NT2/D1 (cell line): ENCODE data around the gene MERTK.

ENCODE experiments used
- SUZ12 ChIP-seq: IDR thresholded peaks from 2 replicates; pipeline ENCODE4 v1.6.1; 2011; ENCODE audit not compliant: insufficient read length, insufficient read depth; ENCODE audit errors: extremely low read depth
- YY1 ChIP-seq: IDR thresholded peaks from 2 replicates; pipeline ENCODE4 v1.6.1; 2011; ENCODE audit not compliant: insufficient read length, insufficient read depth
- ZNF274 ChIP-seq: IDR thresholded peaks from 2 replicates; pipeline ENCODE4 v1.6.1; 2011; ENCODE audit warnings: mild to moderate bottlenecking, low read depth, low read length

DNA sequence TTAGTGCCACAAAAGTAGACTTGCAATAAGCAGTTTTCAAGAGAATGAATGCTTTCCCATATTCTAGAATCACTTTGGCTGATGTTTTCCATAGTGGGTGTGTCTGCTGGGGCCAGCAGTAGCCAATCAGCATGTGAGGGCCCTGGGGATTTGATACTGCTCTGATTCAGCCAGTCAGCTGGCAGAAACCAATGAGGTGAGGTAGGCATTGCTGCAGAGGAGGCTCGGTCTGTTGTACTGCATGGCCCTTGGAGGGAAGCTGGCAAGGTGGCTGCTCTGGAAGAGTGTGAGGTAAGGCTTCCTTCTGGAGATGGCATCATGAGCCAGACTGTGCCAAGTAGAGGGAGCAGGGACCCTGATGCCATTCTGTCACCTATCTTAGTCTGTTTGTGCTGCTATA, 179.4 kb downstream of the MERTK start:
- TF ChIP-seq YY1, result no peak
- no peak for TF ChIP-seq ZNF274
- no peak for TF ChIP-seq SUZ12
